SW 1271 (cell line): ENCODE data around the gene PSMC1.

Experiments used
- DNase-seq, 2 experiments: peaks; one replicate each; lab custom pipeline; 2025; lab: John Stamatoyannopoulos, UW

PSMC1 gene

DNA sequence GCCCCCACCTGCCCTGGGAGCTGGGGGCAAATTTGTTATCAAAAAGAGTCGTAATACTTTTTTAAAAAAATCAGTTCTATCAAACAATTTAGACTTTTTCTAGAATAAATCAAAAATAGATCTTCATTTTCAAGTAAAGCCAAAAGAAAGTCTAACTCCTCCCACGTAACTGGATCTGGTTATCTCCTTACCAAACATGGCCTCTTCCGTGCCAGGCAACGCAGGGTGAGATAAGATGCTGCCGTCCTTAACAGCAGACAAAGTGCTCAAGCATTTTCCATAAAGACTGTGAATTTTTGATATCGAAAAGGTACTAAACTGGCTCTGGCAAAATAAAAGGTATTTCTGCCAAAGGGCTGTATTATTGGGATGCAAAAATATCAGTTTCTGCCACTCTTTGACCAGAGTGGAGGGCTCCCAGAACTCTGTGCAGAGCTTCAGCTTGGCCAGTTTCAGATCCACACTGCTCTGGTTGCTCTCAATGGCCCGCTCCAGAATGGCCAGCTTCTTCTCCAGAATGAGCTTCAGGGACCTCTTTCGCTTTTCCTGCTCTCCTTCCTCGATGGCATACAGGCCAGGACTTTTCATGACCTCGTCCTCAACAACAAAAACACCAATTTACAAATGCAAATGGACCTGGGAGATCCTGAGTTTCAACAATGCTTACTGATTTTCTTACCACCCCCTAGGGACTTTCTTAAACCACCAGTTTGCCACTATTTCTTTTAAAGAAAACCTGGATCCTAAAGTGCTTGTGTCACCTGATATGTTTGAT lies 46.4 kb downstream of the PSMC1 start:
- DNase-seq: no peak

DNA sequence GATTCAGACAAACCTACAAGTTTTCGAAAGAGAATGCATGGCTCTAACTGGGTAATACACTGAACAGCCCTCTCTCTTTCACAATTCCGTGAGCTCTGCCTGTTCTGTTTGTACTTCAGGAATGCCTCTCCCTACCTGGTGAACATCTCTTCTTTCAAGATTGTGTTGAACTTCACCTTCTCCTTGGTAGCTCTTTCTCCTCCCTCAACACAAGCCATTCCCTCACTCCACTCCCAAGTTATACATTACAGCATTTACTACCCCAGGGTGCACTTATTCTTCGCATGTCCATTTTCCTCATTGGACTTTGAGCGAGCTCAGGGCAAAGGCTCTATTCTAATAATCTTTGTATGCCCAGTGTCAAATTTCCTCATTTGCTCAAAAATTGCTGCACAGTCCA lies 47.1 kb downstream of the PSMC1 start:
- DNase-seq: no peak

DNA sequence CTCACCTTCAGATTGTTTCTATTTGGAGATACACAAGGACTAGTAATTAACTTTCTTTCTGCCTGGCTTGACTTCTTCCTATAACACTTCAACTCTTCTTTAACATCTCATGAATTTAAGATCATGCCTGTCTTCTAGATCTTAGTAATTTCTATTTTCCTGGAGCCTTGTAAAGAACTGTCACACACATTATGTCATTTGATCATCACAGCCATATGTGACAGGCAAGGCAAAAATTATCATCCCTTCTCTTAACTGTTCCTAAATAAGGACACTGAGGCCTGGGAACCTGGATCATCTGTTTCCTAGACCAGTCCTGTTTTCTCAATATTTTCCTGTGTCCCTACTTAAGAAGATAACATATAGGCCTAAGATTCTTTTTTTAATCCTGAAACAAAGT lies 48.1 kb downstream of the PSMC1 start:
- DNase-seq: no peak

DNA sequence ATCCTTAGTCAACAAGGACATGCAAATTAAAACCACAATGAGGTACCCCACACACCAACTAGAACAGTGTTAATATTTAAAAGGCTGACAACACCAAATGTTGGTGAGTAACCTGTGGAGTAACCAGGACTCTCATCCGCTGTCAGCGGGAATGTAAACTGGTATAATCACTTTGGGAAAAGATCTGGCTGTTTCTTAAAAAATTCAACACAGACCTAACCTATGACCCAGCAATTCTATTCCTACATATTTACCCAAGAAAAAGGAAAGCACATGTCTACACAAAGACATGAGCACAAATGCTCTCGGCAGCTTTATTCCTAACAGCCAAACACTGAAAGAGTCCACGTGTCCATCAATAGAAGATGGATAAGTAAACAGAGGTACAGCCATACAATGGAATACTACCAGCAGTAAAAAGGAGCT lies 48.8 kb downstream of the PSMC1 start:
- DNase-seq: no peak

DNA sequence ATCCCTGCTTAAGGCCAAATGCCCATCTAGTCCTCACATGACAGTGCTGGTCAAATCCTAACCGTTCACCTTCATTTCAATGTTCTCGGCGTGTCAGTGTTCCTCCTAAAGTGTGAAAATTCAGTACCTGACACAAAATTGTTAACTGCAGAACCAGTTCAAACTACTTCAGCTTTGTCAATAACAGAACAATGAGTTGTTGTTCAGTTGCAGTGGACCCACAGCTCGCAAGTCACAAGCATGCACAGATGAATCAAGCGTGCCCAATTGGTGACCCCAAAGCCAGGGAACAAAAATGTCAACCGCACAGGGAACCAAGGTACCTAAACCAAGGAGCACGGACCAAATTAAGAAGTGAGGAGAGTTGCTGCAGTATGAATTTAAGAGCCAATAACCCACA lies 52.2 kb downstream of the PSMC1 start:
- DNase-seq: no peak

DNA sequence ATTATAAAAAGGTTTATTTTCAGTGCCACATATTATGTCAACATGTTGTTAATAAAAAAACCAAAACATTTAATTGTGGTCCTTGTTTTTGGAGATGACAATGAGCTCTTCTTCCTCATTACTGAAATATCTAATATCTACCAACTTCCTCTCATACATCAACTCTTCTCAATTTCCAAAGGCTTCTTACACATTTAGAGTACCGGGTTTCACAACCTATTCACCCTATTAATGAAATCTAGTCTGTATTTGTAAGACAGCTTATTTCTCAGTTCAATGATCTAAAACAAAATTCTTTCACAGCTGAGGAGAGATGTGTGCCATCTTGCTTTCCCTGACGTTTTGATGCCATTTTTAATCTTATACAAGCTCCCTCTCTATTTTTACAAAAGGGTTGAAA lies 60.9 kb downstream of the PSMC1 start:
- DNase-seq: no peak

DNA sequence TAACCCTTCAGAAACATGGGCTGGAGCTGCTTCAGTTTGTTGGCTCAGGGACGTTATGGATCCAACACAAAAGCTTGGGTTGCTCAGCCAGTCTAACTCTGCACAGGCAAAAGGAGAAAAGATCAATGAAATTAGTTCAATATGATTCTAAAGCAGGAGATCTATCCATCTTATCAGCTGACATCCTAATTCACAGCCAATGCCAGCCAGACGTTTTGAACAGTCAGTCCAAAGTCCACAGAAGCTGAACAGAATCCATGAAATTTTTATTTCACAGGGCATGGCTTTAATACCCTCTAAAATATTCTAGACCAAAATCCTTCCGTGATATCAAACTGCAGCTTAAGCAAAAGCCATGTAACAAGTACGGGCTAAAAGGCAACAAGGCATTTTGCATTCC lies 61.7 kb downstream of the PSMC1 start:
- no peak for DNase-seq

DNA sequence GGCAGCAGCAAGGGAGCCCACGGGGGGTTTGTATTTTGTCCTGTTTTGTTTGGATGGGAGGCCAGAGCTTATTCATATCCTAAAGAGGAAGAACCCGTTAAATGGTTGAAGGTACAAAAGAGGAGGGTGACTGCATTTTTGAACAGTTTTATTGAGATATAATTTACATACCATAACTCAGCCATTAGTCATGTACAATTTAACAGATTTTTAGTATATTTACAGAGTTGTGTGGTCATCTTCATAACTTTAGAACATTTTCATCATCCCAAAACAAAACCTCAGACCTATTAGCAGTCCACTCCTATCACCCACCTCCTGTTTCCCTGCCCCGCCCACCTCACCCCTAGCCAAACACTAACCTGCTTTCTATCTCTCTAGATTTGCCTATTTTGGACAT lies 62.8 kb downstream of the PSMC1 start:
- no peak for DNase-seq

DNA sequence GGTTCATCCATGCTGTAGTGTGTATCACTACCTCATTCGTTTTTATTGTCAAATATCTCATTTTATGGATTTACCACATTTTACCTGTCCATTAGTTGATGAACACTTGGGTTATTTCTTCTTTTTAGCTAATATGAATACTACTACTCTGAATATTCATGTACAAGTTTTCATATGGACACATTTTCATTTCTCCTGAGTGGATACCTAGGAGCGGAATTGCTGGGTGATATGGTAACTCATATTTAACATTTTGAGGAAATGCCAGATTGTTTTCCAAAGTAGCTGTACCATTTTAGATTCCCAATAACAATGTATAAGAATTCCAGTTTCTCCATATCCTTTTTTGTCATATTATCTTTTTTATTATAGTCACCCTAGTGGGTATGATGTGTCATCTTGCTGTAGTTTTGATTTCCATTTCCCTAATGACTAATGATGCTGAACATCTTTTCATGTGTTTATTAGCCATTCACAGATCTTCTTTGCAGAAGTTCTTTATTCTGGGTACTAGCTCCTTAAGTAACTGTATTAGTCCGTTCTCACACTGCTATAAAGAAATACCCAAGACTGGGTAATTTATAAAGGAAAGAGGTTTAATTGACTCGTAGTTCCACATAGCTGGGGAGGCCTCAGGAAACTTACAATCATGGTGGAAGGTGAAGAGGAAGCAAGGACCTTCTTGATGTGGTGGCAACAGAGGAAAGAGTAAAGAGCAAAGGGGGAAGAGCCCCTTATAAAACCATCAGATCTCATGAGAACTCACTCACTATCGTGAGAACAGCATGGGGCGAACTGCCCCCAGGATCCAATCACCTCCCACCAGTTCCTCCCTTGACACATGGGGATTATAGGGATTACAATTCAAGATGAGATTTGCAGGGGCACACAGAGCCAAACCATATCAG lies 63.5 kb downstream of the PSMC1 start:
- DNase-seq: no peak

DNA sequence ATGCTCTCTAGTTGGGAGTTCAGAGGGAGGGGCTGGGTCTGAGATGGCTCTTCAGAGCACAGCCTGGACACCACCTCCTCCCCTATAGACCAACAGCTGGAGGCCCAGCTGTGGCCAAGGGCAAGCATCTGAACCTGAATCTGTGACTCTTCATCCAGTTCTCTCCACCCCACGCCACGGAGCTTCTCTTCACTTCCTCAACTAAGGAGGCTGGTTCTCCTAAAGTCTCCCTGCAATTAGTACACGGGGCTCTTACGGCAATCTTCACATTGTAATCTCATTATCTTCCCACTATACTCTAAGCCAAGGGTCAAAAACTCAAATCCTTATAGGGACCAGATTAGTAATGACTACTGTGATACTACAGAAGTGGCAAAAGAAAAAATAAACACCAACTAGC lies 65.5 kb downstream of the PSMC1 start:
- DNase-seq: no peak
